IPS-NIHi7 (cell line): ENCODE measurements around the gene SECISBP2L.
A peak's percentile ranks its signal among the peaks of the same experiment; 100 is the strongest.

ENCODE experiments used
- DNase-seq: peaks from one replicate; pipeline ENCODE4 v3.0.0; 2012; ENCODE audit warnings: mixed read lengths; ENCODE audit errors: extremely low spot score

SECISBP2L gene

GRCh38 chr15:49058559-49058958 lies 12.3 kb upstream of the SECISBP2L start:
- no peak for DNase-seq

GRCh38 chr15:49055630-49056029 lies 9.4 kb upstream of the SECISBP2L start:
- no peak for DNase-seq

GRCh38 chr15:49052662-49053061 lies 6.4 kb upstream of the SECISBP2L start:
- DNase-seq: no peak

GRCh38 chr15:49047456-49047855 lies 1.2 kb upstream of the SECISBP2L start:
- no peak for DNase-seq

GRCh38 chr15:49045751-49046219 lies 461 bp downstream of the SECISBP2L start:
- DNase-seq: peak; percentile 46

- no peak for DNase-seq
Observed at GRCh38 chr15:49044766-49045606, 1.3 kb downstream of the SECISBP2L start.

- DNase-seq: no peak
Observed at GRCh38 chr15:49044002-49044401, 2.2 kb downstream of the SECISBP2L start.

- DNase-seq: no peak
Observed at GRCh38 chr15:49042165-49042564, 4.1 kb downstream of the SECISBP2L start.

GRCh38 chr15:49041426-49041825 lies 4.8 kb downstream of the SECISBP2L start:
- no peak for DNase-seq

- DNase-seq: no peak
Observed at GRCh38 chr15:49040151-49040550, 6.1 kb downstream of the SECISBP2L start.

- no peak for DNase-seq
Observed at GRCh38 chr15:49038382-49038781, 7.9 kb downstream of the SECISBP2L start.

GRCh38 chr15:49037546-49037940 lies 8.7 kb downstream of the SECISBP2L start:
- no peak for DNase-seq

- no peak for DNase-seq
Observed at GRCh38 chr15:49036650-49037545, 9.3 kb downstream of the SECISBP2L start.

GRCh38 chr15:49035825-49036224 lies 10.4 kb downstream of the SECISBP2L start:
- DNase-seq: no peak

GRCh38 chr15:49032601-49033145 lies 13.6 kb downstream of the SECISBP2L start:
- no peak for DNase-seq

GRCh38 chr15:49031804-49032203 lies 14.4 kb downstream of the SECISBP2L start:
- no peak for DNase-seq

- no peak for DNase-seq
Observed at GRCh38 chr15:49026700-49027099, 19.5 kb downstream of the SECISBP2L start.

- no peak for DNase-seq
Observed at GRCh38 chr15:49024840-49025239, 21.4 kb downstream of the SECISBP2L start.

GRCh38 chr15:49023354-49023753 lies 22.9 kb downstream of the SECISBP2L start:
- DNase-seq: no peak

GRCh38 chr15:49015896-49016295 lies 30.4 kb downstream of the SECISBP2L start:
- DNase-seq: no peak

- DNase-seq: no peak
Observed at GRCh38 chr15:48999314-48999713, 46.9 kb downstream of the SECISBP2L start.

GRCh38 chr15:48996276-48996675 lies 50.0 kb downstream of the SECISBP2L start:
- no peak for DNase-seq
